Activated CD4-positive, CD25-positive, alpha-beta regulatory T cell (primary cell): ENCODE results near the gene NRDE2.

Source experiments
- DNase-seq, 4 experiments: peaks; one replicate each; lab custom pipeline; 2025; lab: John Stamatoyannopoulos, UW

Gene NRDE2

DNA sequence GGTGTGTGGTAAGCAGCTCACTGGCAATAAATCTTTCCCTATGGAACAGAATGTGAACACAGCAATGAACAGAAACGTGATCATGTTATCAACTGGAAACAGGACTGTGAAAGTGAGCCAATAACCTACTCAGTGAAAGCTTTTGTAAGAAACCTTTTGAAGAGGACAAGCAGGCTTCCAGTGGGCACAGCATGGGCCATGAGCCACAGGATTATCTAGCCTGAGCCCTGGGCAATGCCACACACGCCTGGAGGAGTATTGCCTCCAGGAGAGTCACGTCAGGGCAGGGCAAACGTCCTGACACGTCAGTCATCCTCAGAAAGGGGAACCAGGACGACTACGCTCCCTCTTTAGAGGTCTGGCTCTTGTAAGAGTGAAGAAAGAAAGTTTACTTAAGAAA lies 32.3 kb downstream of the NRDE2 start:
- DNase-seq = no peak

DNA sequence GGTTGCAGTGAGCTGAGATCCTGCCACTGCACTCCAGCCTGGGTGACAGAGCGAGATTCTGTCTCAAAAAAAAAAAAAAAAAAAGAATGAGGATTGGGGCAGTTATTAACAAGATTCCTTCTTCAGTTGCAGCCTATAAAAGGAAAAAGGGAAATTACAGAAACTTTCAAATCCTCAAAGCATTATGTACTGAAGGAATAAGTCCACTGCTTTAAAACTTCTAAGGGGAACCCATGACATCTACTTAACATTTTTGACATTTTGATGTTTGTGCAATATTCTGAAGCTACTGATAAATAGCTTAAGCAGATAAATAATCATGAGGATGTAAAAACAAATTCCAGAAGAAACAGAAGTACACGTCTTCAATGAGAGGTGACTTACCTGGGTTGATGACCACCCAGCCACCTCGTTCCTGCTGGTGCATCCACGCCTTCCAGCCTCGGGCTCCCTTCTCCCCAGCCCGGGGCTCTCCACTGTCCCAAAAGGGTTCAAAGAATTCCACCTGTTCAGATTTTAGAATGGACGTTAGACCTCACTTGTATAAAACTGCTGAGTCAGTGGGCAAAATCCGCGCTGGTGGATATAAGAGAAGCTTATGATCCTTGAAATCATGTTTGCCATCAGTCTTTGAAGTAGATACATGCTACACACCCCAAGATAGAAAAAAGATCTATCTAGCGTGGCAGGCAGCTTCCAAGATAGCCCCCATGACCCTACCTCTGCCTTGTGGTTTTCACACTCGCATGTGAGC lies 33.7 kb downstream of the NRDE2 start:
- DNase-seq = no peak

DNA sequence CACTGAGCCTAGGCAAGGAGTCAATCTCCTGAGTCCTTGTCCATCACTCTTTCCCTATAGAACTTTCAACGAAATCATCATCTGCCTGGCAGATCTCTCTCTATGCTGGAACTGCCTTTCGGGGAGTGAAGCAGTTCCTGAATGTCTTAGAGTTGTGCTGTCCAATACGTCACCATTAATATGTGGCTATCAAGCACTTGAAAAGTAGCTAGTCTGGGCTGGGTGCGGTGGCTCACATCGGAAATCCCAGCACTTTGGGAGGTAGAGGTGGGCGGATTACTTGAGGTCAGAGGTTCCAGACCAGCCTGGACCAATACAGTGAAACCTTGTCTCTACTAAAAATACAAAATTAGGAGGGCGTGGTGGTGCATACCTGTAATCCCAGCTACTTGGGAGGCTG lies 35.1 kb downstream of the NRDE2 start:
- no peak for DNase-seq

DNA sequence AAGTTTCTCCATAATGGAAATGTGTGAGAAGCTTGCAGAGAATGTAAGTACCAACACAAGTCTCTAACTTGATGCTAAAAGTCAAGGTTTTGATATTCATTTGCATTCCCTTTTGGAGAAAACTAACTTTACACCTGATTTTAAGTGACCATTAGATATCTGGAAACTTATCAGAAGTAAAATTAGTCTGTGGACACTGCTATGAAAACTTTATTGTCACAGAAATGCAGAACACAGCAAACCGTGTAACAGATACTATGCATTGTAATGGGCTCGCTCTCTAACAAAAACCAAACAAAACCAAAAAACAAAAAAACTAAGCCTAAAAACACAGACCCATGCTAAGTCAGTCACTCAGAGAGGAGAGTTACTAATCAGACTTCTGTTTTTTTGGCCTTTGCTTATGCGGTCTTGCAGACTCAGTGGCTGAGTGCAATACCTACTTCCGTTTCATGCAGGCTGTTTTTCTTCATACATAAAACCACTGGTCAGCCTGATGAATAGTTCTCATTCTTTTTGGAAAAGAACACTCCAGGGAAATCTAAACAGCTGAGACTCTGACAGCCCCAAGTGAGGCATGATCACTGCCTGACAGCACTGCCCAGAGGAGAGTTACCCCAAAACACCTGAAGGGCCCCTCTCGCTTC lies 35.7 kb downstream of the NRDE2 start:
- DNase-seq = no peak

DNA sequence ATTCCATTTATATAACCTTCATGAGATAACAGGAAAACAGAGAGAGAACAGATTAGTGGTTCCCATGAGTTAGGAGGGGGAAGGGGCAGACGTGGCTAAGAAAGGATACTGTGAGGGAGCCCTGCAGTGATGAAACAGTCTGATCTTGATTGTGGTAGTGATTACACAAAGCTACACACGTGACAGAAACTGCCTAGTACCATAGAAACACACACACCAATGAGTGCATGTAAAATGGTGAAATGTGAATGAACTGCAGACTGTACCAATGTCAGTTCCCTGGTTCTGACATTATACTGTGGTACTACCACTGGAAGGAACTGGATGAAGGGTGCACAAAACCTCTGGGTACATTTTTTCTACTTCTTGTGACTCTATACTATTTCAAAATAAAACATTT lies 36.9 kb downstream of the NRDE2 start:
- no peak for DNase-seq

DNA sequence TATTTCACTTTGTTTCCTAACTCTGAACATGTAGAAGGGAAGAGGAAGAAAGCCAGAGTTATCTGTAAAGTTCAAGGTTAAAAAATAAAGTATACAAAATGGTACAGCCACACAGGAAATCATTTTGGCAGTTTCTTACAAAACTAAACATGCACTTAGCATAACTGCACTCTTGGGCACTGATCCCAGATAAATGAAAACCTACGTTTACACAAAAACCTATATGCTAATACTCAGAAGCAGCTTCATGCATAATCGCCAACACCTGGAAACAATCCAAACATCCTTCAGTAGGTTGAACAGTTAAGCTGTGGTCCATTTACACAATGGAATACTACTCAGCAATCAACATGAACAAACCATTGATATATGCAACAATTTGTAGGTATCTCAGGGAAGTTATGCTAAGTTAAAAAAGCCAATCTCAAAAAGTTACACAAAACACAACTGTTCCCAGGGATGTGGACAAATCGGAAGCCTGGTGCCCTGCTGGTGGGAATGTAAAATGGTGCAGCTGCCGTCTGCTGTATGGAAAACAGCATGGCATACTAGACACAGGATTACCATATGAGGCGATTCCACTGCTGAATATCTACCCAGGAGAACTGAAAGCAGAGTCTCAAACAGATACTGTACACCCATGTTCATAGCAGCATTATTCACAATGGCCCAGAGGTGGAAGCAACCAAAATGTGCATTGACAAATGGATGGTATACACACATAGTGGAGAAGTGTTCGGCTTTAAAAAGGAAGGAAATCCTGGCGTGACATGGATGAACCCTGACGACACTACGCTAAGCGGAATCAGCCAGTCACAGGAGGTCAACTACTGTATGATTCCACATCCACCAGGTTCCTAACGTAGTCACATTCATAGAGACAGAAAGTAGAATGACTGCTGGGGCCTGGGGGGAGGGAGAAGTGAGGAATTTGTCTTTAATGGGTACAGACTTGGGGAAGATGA lies 37.7 kb downstream of the NRDE2 start:
- no peak for DNase-seq

DNA sequence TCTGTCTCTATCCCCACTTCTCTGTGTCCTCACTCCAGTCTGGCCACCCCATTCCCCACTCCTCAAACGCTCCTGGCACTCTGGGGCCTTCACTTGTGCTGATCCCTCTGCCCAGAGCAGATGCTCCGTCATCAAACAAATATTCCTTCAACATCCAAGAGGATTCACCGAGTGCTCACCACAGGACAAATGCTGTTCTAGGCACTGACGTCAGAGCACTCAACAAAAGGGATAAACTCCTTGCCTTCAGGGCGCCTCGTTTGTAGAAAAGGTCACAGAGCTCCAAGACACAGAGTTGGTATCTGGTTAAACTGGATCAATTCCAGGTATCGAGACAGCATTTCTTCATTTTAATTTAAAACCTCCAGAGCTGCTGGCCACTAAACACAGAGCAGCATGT lies 40.0 kb downstream of the NRDE2 start:
- no peak for DNase-seq

DNA sequence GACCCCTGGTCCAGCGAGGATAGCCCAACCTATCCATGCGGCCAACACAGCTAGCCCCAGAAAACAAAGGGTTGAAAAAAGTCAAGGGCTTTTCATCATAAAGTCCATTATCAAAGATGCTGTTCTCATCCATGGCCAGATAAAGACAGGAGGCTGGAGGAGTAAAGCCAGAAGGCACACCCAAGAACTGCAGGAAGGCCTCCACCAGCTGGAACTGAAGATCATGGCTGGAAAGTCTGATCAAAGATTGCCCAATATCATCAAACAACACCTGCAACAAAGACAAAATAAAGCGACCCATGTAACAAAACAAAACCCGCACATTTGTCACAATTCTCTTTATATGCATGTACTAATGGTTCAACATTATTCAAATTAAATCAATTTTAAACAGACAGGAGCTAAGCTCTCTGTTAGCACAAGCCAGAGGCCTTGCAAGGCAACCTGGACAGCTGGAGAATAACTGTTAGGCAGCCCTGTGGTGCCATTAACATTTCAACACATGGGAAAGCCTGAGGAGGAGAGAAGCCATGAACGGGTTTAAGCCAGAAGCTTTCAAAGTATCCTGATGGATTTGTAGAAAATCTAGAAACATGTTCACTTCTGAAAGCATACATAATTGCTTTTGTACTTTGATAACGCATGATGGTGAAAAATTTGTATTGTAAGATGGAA lies 41.3 kb downstream of the NRDE2 start:
- no peak for DNase-seq

DNA sequence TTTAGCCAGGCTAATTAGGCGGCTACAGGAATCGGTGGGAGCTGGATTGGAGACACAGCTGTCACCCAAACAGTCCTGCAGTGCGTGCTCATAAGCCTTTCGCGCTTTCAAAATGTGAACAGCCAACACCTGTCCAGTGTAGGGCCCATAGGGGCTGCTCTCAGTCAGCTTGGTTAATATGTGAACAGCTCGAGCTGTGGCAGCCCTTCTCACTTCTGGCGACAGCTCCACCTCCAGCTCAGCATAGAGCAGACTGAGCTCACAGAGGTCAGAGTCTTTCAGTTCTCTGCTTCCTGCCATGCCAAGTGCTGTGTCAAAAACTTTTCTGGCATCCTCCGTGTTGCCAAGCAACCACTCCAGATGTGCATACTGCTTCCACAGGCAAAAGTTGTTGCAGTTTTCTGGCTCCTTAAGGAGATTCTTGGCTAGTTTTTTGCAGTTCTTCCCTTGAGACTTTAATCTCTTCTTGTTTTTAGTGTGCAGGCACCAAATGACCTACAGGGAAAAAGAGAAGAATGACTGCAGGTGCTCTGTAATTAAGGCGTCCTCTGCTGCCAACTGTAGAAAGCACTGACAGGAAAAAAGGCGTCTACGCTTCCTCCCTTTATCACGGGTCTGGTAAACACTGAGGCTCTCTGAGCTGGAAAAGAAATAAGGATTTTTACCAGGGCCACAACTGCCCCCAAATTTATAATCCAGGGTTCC lies 42.9 kb downstream of the NRDE2 start:
- no peak for DNase-seq

DNA sequence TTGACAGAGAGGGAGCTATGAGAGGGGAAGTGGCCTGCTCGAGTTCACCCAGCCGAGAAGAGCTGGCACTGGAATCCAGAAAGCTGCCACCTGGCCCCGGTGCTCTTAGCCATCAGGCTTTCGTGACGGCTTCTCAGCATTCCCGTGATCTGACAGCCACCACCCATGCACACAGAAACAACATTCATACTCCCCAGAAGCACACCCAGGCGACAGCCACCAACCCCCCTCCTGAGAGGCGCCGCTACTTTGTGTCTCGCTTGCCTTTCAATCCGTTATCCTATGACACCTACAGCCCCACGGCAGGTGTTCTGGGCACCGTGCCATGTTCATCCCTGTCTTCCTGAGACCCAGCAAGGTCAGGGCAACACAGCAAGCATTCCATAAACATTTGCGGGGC lies 44.0 kb downstream of the NRDE2 start:
- no peak for DNase-seq

DNA sequence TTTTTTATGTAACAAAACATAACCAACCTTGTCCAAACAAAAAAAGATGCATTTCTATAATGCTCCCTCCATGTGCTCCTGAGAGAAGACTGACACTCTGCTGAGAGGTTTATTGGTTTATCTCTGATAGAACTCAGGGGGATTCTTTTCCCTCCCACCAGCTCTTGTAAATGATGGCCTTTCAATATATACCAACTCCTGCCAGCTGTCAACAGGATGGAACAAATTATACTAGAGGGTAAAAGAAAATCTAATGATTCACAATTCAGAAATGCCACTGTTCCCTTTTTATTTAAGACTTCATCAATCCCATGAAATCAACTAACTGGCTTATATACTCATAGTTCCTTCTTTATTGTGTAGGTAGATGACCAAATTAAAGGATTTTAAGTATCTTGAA lies 50.0 kb downstream of the NRDE2 start:
- no peak for DNase-seq

DNA sequence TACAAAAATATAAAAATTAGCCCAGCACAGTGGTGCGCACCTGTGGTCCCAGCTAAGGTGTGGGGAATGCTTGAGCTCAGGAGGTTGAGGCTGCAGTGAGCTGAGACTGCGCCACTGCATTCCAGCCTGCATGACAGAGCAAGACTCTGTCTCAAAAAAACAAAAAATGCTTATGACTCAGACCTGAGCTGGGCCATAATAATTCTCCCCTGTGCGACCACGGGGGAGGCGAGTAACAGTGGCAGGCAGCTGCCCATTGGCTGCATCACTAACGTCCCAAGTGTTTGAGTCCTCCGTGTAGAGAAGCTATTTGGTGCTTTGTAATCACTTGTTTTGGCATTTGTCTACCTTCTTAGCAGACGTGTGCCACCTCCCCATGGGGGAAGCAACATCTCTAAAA lies 50.5 kb downstream of the NRDE2 start:
- no peak for DNase-seq

DNA sequence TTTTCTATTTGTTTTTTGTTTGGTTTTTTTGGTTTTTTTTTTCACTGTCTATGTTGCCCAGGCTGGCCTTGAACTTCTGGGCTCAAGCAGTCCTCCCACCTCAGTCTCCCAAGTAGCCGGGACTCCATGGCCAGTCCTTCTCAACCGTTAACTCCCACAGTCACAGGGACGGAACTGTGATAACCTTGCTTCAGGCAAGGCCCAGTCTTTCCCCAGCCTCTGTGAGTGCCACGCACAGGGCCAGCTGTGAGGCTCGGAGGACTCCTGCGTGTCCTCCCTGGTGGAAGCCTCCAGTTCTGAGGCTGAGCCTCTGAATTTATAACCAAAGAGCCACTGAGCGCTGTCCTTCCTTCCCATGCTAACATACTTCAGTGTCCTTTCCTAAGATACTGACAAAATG lies 51.6 kb downstream of the NRDE2 start:
- no peak for DNase-seq

DNA sequence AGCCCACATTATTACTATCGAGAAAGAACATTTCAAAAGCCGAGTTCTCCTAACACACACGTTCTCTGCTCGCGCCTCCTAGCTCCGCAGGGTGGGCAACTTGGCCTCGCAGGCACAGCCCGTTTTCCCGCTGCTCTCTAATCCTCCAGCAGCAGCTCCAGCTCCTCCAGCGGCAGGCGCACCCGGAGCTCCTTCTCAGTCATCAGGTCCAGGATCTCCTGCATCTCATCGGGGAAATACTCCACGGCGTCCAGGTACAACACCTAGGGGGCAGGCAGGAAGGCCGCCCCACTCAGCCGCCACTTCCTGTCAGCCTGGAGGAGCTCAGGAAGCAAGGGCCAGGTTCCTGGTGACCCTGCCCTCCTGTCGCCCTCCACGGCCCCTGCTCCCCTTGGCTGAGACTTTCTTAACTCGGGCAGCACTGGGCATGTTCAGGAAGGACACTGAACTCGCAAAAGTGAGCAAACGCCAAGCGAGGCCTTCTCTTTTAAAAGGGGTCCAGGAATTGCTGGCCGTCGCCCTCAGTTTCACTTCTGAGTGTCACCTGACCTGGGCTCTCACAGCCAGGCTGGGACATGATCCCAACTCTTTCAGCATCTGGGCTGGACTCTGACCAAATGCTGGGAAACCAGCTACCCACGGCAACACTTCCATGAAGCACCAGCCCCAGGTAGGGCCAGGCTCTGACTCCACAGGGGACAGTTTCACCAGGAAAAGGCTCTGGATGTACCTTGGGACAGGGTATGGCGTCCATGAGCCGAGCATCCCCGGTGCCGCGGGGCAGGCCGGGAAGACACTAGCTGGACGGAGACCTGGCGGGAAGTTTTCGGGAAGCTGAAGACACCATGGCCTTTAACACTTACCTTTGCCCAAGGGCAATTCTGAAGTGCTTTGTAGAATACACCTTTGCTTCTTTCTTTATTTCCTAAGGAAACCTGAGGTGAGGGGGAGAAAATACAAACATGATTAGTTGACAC lies 53.3 kb downstream of the NRDE2 start:
- DNase-seq = no peak

DNA sequence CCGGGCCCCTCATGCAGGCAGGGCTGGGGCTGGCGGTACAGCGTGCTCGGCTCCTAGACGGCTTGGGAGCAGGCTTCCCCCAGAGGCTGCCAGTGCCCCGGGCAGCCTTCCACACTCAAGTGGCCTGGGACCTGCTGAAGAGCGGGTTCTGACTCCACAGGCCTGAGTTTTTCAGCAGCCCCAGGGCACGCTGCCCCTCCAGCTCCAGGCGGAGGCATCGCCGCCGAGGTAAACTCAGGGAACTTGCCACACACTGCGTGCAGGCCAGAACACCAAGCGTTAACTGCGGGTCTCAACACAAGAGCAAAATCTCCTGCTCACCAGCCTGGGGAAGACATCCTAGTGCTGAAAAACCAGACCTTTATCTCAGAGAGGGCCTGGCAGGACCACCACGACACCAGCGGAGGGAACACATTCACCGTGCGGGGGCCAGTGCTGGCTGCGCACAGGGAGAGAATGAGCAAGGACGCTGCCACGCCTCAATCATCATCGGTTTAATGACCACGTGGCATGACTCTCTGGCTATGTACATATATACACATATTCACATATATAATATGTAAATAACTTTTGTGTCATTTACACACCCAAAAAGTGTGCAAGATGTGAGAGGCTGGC lies 54.1 kb downstream of the NRDE2 start:
- DNase-seq = no peak

DNA sequence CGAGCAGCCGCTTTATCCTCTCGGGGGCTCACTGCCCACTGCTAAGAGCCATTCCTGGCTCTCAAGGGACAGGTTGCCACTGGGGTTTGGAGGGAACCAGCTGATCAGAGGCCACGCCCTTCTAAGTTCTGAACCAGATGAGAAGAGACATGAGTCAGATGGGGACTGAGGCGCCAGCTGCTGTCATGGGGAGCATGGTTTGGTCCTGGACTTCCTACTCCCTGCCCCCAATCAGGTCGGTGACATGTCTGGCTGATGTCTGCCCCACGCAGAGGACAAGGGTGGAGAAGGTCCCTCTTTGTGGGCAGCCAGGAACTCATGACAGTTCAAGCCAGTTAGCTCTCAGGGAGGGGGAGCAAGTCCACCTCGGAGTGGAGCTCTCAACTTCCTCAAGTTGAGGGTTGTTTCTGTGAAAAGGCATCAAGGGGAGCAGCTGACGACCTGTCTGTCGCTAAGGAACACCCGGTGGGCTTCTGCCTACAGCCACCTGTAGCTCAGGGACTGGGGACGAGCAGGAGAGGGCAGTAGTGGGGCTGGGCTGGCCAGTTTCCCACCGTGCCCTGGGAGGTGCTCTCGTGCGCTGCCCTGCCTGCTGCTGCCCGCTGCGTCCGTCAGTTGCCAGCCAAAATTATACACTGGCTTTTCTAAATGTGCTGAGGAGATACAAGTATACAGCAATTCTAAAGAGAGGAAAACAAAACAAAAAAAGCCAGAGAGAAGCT lies 54.9 kb downstream of the NRDE2 start:
- no peak for DNase-seq

DNA sequence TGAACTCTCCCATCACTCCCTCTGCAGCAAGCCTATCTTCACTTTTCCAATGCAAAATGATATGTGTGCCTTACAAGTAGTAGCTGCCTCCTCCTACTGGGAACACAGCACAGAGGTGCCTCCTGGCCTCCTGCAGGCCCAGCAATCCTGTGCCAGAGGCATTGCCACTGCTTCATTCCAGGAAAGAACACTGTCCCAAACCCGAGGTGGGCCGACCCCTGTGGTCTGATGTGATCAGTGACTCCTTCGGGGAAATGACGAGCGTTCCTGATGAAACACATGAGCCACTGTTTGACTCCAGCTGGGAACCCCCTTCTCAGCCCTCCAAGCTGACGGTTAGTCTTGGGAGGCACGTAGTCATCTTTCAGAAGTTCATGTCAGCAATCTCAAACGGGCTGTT lies 55.9 kb downstream of the NRDE2 start:
- no peak for DNase-seq

DNA sequence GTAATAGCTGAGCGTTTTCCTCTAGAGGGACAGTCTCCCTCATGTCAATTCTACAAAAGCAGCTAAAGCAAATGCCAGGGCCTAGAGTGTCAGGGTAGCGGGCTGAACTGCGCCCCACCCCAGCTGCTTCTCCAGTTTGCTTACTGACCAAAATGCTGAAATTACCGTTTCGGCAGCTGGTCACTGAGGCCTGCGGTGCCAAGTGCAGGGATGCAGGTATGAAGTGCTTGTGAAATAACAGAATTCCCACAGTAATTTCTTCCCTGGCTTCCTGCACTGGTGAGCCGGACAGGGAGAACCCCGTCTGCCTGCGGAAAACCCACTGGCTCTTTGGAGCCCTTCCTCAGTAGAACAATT lies 56.3 kb downstream of the NRDE2 start:
- DNase-seq = no peak

DNA sequence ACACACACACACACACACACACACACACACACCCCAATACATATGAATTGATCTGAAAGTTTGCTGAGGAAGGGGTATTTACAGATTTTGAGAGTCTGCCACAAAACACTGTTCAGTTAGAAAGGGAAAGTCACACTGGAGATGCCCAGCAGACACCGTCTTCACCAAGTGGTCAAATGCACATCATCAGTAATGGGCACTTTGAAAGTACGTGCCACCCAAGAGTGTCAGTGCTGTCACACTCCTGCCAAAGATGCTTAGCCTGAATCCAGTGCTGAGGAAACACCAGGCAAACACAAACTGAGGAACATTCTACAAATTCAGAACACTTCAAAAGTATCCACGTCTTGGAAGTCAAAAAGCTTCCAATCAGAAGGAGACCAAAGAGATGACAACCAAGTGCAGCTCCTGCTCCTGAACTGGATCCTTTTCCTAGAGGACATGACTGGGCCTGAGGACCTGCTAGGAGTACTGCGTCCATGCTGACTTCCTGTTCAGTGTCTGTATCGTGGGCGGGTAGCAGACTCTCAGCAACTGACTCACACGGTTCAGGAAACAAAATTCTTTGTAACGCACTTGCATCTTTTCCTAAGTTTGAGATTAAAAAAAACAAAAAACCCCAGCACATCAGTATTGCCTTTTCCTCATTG lies 56.8 kb downstream of the NRDE2 start:
- no peak for DNase-seq
